Omental fat pad (tissue), 4 donors: Measurements from ENCODE around the gene CASK. TPM values are rescaled to one million over a fixed set of nuclear protein-coding genes. Genes with fewer than 3 reads are reported as not detected.
A peak's percentile ranks its signal among the peaks of the same experiment; 100 is the strongest.

Experiments used
- ATAC-seq: fragments of 150-250 bp; one replicate; pipeline ENCODE4 v1.9.1; 2016; ENCODE audit warnings: mild to moderate bottlenecking, moderate library complexity; ENCODE audit not compliant: low FRiP score
- DNase-seq: peaks from one replicate; pipeline ENCODE4 v3.0.0-alpha.2; 2019; ENCODE audit warnings: low spot score
- CTCF ChIP-seq, 3 donors: fragments of 450-650 bp; IDR thresholded peaks; one replicate each; pipeline ENCODE4 v1.5.1; 2016 to 2017; ENCODE audit warnings: antibody characterized with exemption in 3 of 3, mild to moderate bottlenecking in 3 of 3, moderate library complexity in 2 of 3
- total RNA-seq, 4 donors: library from RNA; depleted of rRNA; stranded (reverse); fragments of >200 nt; gene quantifications; one replicate each; pipeline ENCODE4 v1.1.0, GENCODE V29; 2016

The CASK gene
- total RNA-seq, 4 donors from 2014 or later, result 26.8 to 42.4 (median 32.9) TPM

DNA sequence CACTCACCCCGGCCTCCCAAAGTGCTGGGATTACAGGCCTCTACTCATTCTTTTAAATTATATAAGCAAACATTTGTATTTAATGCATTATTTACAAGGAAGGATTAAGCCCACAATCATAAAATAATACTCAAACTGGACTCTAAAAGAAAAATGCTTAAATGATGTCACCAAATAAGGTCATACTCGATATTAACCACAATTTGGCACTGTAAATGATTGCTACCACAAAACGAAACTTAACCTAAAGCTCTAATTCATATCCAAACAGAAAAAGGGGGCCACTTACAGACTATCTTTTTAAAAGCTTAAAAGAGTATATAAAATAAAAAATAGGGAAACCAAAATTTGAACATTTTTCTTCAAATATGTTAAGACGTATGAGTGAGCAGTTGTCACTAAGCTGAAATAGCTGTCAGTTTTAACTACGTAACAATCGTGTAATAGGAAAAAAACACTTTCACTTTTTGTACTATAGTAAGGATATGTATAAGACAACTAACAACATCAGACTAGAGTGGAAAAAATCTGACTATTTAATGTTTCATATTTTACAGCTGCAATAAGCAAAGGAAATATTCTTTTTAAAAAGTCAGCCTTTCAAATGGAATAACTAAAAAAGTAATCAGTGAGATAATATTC, 342.8 kb downstream of the CASK start:
- no peak for DNase-seq
- ATAC-seq, result no peak
- no peak for TF ChIP-seq CTCF (IDR thresholded peaks at IDR 0.05)

DNA sequence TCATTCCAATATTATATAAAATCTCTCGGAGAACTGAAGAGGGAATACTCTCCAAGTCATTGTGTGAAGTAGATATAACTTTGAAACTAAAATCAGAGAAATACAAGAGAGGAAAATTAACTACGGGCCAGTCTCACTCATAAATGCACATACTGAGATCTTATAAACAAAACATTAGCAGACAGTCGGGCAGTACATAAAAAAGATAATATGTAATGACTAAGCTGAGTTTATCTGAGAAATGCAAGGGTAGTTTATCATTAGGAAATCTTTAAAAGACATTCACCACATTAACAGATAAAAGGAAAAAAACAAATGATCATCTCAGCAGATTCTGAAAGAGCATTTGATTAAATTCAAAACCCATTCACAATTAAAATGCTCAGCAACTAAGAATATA, 359.5 kb downstream of the CASK start:
- ATAC-seq (no peak), DNase-seq (no peak)
- TF ChIP-seq CTCF (IDR thresholded peaks at IDR 0.05), result no peak

DNA sequence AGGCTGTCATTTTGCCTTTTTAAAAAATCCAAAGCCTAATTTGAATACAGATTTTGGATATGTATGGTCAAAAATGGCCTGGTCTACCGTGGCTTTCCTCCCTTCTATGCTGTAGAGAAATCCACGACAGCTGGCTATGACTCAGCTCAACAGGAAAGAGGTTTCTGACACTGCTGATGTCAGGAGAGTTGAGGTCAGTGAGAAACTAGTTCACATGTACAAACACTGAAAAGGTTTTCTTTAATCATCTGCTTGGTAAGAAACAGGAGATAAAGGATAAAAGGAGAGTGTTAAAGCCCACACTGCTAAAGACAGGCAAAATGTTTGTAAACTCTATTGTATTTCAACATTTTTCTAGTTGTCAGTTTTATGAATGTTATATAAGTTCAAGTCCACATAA, 362.3 kb downstream of the CASK start:
- DNase-seq (no peak), ATAC-seq (peak; percentile 76)
- TF ChIP-seq CTCF (IDR thresholded peaks at IDR 0.05), result no peak

DNA sequence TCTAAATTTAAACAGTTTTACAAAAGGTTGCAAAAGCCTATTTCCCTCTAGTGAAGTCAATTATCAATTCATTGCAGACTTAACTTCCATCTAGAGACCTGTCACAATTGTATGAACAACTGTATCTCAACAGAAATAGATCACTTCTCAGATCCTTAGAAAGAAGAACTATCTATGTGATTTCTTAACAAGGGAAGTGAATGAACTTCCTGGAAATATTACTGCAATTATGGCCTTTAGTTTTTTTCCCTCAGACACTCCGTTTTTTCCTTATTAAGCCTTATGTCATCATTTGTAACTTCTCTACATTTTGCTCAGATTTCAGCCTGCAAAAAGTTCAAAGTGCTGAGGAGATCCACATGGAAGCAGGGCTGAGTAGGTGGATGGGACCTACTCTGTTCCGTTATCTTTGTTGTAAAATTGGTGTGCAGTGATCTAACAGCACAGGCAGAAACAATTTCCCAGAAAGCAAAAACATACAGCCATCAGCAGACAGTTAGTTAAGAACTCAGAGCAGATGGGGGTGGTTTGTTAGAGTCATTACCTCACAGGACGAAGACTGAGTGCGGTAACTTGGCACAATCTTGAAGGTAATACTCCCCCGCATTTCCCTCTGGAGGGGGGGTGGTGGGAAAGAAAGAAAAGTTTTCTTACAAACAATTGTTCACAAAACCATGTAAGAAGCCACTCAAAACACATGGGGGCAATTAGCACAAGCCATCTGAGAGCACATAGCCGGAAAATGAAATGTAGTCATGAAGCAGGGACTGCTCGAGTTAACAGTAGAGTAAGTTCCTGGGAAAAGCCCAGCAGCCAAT, 363.9 kb downstream of the CASK start:
- no peak for DNase-seq
- peak; percentile 43 for ATAC-seq

GRCh38 chrX:41558531-41558930, 364.8 kb downstream of the CASK start:
- TF ChIP-seq CTCF (IDR thresholded peaks at IDR 0.05), result no peak
- DNase-seq, result no peak
- ATAC-seq, result no peak

More for the DNA sequence above, 363.9 kb downstream of the CASK start:
- TF ChIP-seq CTCF (IDR thresholded peaks at IDR 0.05), result no peak

DNA sequence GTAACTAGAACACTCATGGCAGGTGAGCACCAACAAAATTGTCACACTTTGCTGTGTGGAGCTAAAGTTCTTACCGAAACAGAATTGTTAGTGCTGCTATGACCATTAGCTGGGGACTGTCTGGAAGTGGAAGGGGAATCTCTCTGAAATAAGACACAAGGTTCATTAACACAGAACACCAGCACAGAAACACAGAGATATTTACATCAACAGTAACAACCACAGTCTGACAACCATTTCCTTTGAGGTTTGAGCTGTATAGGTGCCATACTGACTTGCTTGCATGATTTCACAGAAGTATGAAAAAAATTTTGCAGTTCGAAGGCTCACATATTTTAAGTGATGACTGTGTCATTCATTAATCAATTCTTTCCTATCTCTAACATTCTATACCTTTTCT, 366.4 kb downstream of the CASK start:
- ATAC-seq (no peak), DNase-seq (no peak)
- no peak for TF ChIP-seq CTCF (IDR thresholded peaks at IDR 0.05)

DNA sequence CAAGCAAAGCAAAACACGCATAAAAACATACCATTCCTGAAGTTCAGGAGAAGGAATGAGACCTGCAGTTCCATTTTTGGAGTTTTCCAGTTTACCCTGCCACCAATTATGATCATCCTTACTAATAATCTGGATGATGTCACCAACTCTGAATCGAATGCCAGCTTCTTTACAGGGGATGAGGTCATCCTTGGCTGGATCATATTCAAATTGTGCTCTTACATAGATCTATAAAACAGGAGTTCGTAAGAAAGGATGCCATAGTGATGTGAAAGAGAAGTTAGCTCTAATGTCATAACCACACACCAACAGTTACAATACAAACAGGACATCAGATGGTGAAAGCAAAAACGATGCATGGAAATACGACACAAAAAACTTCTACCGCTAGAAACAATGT, 369.7 kb downstream of the CASK start:
- TF ChIP-seq CTCF (IDR thresholded peaks at IDR 0.05), result no peak
- ATAC-seq (no peak), DNase-seq (no peak)
